ENCODE measurements around the gene SDHAF3. TPM values are rescaled to one million over a fixed set of nuclear protein-coding genes. Genes with fewer than 3 reads are reported as not detected.

SDHAF3 gene
- total and polyA plus RNA-seq, 2 donors (not counting 1 experiment from before 2014, with no cell fraction given): 7.5 to 20.2 TPM

DNA sequence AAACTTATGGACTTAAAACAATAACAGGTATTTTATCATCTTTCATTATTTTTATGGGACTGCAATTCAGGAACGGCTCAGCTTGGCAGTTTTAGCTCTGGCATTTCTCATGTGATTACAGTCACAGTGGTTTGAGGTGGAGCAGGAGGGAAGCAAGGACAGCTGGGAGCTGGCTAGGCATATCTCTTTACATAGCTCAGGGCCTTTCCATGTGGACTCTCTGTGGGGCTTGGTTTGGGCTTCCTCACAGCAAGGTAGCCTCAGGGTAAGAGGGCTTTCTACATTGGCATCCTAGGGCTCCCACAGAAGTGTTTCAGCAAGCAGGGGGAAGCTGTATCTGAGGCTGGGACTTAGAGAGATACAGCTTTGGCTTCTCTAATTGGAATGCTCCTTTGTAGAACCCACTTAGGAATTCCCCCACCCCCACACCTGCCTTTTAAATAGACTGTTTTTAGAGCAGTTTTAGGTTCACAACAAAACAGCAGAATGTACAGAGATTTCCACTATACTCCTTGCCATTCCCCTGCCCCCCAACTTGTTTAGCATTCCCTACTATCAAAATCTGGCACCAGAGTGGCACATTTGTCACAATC, 26.6 kb upstream of the SDHAF3 start:
- H3K27me3 ChIP-seq (replicated peaks in 1 of 4; ENCODE audit: control extremely low read depth in 1 of 4, control insufficient read depth in 3 of 4, insufficient read depth in 4 of 4, low read length in 3 of 4): peaks cover 0 to 4% (median 0%) of the 10 kb centered on the region in 4 experiments
- Mint-ChIP-seq H3K4me3 (no peak overlapping the region), H3K9me3 (ENCODE audit: insufficient read depth) (no peaks in the 10 kb centered on the region), H3K27me3 (peaks cover 28% of the 10 kb centered on the region), H3K27ac (no peak overlapping the region), H3K4me1 (no peaks in the 10 kb centered on the region)
- ChIA-PET POLR2A (no interaction called here), CTCF (interaction anchor here (1.7 kb wide), 1 partner anchor 754 kb away, joined by 3 read pairs; no protein-coding TSS in a partner anchor)
- TF ChIP-seq, protein P1, sequence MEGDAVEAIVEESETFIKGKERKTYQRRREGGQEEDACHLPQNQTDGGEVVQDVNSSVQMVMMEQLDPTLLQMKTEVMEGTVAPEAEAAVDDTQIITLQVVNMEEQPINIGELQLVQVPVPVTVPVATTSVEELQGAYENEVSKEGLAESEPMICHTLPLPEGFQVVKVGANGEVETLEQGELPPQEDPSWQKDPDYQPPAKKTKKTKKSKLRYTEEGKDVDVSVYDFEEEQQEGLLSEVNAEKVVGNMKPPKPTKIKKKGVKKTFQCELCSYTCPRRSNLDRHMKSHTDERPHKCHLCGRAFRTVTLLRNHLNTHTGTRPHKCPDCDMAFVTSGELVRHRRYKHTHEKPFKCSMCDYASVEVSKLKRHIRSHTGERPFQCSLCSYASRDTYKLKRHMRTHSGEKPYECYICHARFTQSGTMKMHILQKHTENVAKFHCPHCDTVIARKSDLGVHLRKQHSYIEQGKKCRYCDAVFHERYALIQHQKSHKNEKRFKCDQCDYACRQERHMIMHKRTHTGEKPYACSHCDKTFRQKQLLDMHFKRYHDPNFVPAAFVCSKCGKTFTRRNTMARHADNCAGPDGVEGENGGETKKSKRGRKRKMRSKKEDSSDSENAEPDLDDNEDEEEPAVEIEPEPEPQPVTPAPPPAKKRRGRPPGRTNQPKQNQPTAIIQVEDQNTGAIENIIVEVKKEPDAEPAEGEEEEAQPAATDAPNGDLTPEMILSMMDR (IDR thresholded peaks at IDR 0.05): no peak
- TF ChIP-seq EZH2 (IDR thresholded peaks at IDR 0.05; ENCODE audit: borderline replicate concordance, insufficient read depth, low read depth, low read length, poor library complexity, severe bottlenecking): no peak
- no peak for DNase-seq
- H2AFZ ChIP-seq (ENCODE audit: insufficient read depth, low read depth, low read length, poor library complexity, severe bottlenecking): no peak overlapping the region
- WGBS (ENCODE audit: insufficient coverage): no CpG with 5 or more reads among the region's 1 CpG
- no peak overlapping the region for H3K9ac ChIP-seq (ENCODE audit: low read length)
- intact Hi-C loops (cut with micrococcal nuclease): no loop called here
- no peaks in the 10 kb centered on the region for H3K79me2 ChIP-seq (ENCODE audit: control insufficient read depth, insufficient read depth, low read length)
- no peak for ATAC-seq (ENCODE audit: low read depth)
- H3K36me3 ChIP-seq (replicated peaks in 1 of 2; ENCODE audit: control extremely low read depth in 1 of 2, control insufficient read depth in 1 of 2, extremely low read depth in 1 of 2, insufficient read depth in 2 of 2, low read length in 1 of 2): no peaks in the 10 kb centered on the region
- no peak overlapping the region for H3K27ac ChIP-seq (ENCODE audit: low read length in 2 of 2)
- no peaks in the 10 kb centered on the region for H3K4me1 ChIP-seq (ENCODE audit: control insufficient read depth in 2 of 2, insufficient read depth in 2 of 2, low read length in 2 of 2)
- no peaks in the 10 kb centered on the region for H4K20me1 ChIP-seq (ENCODE audit: control insufficient read depth, insufficient read depth, low read length, poor library complexity, severe bottlenecking)
- no peaks in the 10 kb centered on the region for H3K9me3 ChIP-seq (ENCODE audit: control extremely low read depth in 1 of 3, control insufficient read depth in 2 of 3, insufficient read depth in 1 of 3, low read length in 2 of 3)
- no peak overlapping the region for H3K4me2 ChIP-seq (replicated peaks; ENCODE audit: low read depth, low read length, poor library complexity, severe bottlenecking)
- H3K4me3 ChIP-seq (ENCODE audit: control extremely low read depth in 1 of 5, extremely low read depth in 1 of 5, insufficient read depth in 1 of 5, low read depth in 2 of 5, low read length in 4 of 5): no peak overlapping the region

DNA sequence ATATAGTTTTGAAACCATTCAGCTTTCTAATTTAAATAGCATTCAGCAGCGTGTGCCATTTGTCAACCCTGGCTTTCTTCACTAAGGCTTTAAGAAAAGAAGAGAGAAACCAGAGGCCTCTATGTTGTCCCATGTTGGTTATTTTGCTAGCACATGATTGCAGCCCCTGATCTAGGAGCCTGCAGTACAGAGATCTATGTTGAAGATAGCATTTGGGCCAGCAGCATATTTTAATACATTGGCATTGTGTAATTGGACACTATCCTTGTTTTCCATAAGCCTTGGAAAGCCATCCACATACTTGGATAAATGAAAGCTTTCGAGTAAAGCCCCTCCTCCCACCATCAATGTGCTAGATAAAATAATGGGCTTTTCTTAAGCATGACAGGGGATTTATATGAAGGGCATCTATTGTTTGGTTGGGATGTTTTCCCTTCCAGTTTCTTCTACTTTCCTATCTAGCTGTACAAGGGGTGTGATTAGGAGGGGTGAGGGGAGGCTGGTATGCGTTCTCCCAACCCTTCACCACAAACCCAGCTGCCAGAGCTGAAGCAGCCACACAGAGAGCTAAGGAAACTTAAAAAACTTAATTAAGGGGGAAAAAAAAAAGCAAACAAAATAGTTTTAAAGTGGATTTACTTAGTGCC, 23.1 kb upstream of the SDHAF3 start:
- no peak overlapping the region for H3K27ac ChIP-seq (ENCODE audit: low read length in 2 of 2)
- WGBS (ENCODE audit: insufficient coverage): 100% methylated on average over 1 of the region's 3 CpGs
- no peaks in the 10 kb centered on the region for H3K36me3 ChIP-seq (replicated peaks in 1 of 2; ENCODE audit: control extremely low read depth in 1 of 2, control insufficient read depth in 1 of 2, extremely low read depth in 1 of 2, insufficient read depth in 2 of 2, low read length in 1 of 2)
- Mint-ChIP-seq H3K4me1 (no peaks in the 10 kb centered on the region), H3K27me3 (peaks cover 24% of the 10 kb centered on the region), H3K9me3 (ENCODE audit: insufficient read depth) (no peaks in the 10 kb centered on the region), H3K4me3 (no peak overlapping the region), H3K27ac (no peak overlapping the region)
- no peak overlapping the region for H2AFZ ChIP-seq (ENCODE audit: insufficient read depth, low read depth, low read length, poor library complexity, severe bottlenecking)
- no peaks in the 10 kb centered on the region for H3K79me2 ChIP-seq (ENCODE audit: control insufficient read depth, insufficient read depth, low read length)
- H3K9ac ChIP-seq (ENCODE audit: low read length): no peak overlapping the region
- ATAC-seq (ENCODE audit: low read depth) (no peak), DNase-seq (no peak)
- no peak overlapping the region for H3K4me3 ChIP-seq (ENCODE audit: control extremely low read depth in 1 of 5, extremely low read depth in 1 of 5, insufficient read depth in 1 of 5, low read depth in 2 of 5, low read length in 4 of 5)
- no peaks in the 10 kb centered on the region for H3K27me3 ChIP-seq (replicated peaks in 1 of 4; ENCODE audit: control extremely low read depth in 1 of 4, control insufficient read depth in 3 of 4, insufficient read depth in 4 of 4, low read length in 3 of 4)
- POLR2A ChIA-PET: no interaction called here
- CTCF ChIA-PET: interaction anchor here (1.0 to 2.8 kb wide), 2 partner anchors 10 to 740 kb away, joined by 3 to 12 read pairs; no protein-coding TSS in a partner anchor
- H3K4me2 ChIP-seq (replicated peaks; ENCODE audit: low read depth, low read length, poor library complexity, severe bottlenecking): no peak overlapping the region
- H4K20me1 ChIP-seq (ENCODE audit: control insufficient read depth, insufficient read depth, low read length, poor library complexity, severe bottlenecking): no peaks in the 10 kb centered on the region
- H3K4me1 ChIP-seq (ENCODE audit: control insufficient read depth in 2 of 2, insufficient read depth in 2 of 2, low read length in 2 of 2): no peaks in the 10 kb centered on the region
- no peaks in the 10 kb centered on the region for H3K9me3 ChIP-seq (ENCODE audit: control extremely low read depth in 1 of 3, control insufficient read depth in 2 of 3, insufficient read depth in 1 of 3, low read length in 2 of 3)
- no peak for TF ChIP-seq EZH2 (IDR thresholded peaks at IDR 0.05; ENCODE audit: borderline replicate concordance, insufficient read depth, low read depth, low read length, poor library complexity, severe bottlenecking)
- TF ChIP-seq, protein P1 (IDR thresholded peaks at IDR 0.05): no peak
- intact Hi-C loops (cut with micrococcal nuclease): no loop called here
